NCI-H2196 (cell line): ENCODE data around the gene SPATA2.

Experiments
- DNase-seq: peaks from one replicate; lab custom pipeline; 2025; ENCODE audit not compliant: unreplicated experiment; lab: John Stamatoyannopoulos, UW

SPATA2 gene

GRCh38 chr20:49935746-49936152, 20.4 kb upstream of the SPATA2 start:
- no peak for DNase-seq

GRCh38 chr20:49929142-49929494, 13.8 kb upstream of the SPATA2 start:
- no peak for DNase-seq

DNA sequence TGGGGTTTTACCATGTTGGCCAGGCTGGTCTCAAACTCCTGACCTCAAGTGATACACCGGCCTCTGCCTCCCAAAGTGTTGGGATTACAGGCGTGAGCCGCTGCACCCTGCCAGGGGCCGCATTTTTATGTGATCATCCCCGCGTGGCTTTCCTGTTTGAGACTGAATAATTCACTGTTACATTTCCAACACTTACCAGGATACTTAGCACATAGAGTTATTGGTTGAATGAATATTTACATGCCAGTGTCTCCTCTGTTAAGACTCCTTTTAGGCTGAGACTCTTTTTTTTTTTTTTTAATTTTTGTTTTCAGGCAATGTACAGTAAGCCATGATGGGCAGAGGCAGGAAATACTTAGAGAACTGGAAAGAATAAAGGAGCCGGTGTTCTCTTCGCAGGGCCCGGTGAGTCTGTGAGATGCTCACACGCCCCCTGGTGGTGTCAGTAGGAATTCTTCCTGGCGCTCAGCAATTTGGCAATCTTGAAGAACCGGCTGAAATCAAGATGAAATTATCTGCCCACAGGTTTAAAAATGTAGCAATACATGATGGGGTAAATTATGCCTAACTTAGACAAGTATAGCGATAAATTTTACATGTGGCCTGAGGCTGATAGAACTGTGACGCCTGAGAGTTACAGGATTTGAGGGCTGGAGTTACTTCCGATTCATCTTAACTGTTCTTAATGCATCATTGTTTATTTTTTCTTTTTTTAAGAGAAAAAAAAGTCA, 13.2 kb upstream of the SPATA2 start:
- peak; percentile 75 for DNase-seq

GRCh38 chr20:49925901-49926454, 10.6 kb upstream of the SPATA2 start:
- no peak for DNase-seq

GRCh38 chr20:49924247-49924646, 8.9 kb upstream of the SPATA2 start:
- no peak for DNase-seq

DNA sequence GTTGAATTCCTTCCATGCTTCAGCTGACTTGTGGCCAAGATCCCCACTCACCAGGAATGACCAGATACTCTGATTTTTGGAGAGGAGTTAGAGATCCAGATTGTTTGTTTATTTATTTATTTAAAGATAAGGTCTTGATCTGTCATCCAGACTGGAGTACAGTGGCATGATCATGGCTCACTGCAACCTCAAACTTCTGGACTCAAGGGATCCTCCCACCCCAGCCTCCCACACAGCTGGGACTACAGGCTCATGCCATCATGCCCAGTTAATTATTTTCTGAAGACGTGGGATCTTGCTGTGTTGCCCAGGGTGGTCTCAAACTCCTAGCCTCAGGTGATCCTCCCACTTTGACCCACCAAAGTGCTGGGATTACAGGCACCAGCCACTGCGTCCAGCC, 4.1 kb upstream of the SPATA2 start:
- no peak for DNase-seq

- no peak for DNase-seq
These were observed 3.7 kb upstream of the SPATA2 start for GRCh38 chr20:49919009-49919408.

- no peak for DNase-seq
These were observed 3.1 kb upstream of the SPATA2 start for GRCh38 chr20:49918446-49918845.

DNA sequence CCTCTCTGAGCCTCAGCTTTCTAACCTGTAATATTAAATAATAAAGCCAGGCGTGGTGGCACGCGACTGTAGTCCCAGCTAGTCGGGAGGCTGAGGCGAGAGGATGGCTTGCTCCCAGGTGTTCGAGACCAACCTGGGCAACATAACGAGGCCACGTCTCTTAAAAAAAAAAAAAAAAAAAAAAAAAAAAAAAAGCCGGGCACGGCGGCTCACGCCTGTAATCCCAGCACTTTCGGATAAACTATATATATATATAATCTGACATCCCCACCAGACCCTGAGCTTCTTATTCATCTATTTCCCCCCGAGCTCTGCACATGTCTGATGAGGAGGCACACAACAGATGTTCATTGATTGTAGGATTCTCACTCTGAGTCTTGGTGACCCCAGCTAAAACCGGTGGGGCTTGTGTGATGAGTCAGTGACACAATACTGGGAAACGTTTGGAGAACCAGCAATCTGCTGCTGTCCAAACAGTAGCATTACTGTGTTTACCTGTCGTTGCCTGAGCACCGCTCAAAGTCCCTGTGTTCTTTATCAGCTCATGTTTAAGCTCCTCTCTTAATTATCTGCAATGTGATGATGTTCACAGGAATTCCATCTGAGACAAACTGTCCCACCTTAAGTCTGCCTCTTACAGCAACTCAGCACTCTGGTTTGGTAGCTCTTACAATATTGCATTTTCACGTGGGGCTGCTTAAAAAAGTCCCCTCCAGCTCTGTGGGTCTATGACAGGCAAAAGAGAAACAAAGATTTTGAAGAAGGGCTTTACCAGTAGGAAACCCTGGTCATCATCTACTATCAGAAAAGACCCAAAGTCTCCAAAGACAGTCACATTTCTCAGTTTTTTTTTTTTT, 1.0 kb upstream of the SPATA2 start:
- peak; percentile 49 for DNase-seq

- no peak for DNase-seq
These were observed 280 bp downstream of the SPATA2 start for GRCh38 chr20:49915118-49915379.

DNA sequence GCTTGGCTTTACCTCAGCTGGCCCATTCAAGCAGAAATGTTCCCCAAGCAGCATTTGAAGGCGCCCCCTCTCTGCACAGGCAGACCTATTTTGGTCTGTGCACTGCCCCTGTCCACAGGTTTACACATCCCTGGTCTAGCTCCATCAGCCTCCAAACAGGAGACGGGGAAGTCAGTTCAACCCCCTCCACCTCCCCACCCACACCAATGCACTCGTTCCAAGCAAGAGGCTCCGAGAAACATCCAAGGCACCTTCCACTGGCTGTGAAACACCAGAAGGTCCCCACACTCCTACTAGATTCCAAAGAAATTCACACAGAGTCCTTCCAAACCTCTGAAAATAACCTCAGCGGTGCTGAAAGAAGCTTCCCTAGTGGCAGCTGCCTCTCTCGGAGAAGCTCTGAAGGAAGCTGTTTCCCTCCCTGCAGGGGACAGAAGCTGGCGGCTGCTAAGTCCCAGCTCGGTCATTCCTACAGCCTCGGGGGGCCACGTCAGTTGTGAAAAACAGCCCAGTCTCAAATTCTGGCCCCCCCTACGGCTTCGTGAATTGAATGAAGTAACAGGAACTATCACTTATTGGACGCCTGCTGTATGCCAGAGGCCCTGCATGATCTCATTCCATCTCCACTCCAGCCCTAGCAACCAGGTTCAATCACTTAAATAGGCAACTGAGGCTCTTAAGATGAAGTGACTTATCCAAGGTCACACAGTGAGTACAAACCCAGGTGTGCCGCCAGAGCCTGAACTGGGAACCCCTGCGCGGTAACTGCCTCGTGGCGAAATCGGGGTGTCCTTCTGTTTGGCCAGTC, 815 bp downstream of the SPATA2 start:
- DNase-seq: no peak

- DNase-seq: no peak
These were observed 1.8 kb downstream of the SPATA2 start for GRCh38 chr20:49913399-49914047.

DNA sequence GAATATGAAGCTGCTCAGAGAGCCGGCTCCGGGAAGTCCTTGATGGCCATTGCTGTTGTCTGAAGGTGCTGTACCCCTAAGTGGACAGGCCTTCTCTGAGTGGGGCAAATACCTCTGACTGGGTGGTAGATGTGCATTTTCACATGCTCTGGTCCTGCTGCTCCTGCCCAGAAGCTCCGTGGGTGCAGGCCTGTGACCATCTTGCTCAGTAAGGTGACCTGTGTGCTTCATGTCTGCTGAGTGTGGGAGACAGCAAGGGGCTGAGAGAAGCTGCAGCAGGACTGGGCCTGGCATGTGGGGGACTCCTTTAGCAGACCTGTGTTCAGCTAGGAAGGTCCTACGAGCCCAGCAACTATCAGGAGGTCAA, 5.0 kb downstream of the SPATA2 start:
- DNase-seq: no peak

- peak; percentile 76 for DNase-seq
These were observed 5.6 kb downstream of the SPATA2 start for GRCh38 chr20:49909499-49910339.

DNA sequence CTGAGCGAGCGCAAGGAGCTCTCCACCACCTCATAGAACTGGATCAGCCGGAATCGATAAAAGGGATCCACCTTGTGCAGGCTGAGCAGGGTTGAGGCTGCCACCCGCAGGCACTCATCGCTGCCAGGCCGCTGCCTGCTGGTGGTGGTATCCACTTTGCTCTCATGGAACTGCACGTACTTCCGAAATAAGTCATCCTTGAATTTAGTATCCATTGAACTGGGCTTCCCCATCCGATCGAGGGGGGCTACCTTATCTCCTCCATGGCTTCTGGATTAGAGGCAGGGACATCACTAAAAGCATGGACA, 7.1 kb downstream of the SPATA2 start:
- no peak for DNase-seq

- no peak for DNase-seq
These were observed 7.7 kb downstream of the SPATA2 start for GRCh38 chr20:49907405-49908257.

DNA sequence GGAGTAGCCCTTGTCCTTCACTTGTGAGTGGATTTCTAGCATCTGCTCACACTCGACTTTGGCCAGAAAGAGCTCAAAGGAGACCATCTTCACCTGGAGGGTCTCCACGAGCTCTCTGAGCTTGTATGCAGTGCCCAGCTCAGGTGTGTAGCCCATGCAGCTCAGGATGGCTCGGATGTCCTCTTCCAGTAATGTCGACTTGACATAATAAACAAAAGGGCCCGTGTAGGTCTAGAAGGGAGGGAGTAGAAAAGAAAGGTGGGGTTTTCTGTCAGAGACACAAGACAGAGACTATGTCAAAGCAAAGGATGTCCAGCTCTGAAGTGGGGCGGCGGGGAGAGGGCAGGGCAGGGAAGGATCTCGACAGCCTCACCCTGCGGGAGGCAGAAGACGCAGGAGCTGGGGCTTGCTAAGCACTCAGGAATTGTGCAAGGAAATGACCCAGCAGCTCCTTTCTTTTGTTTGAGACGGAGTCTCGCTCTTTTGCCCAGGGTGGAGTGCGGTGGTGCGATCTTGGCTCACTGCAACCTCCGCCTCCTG, 8.6 kb downstream of the SPATA2 start:
- DNase-seq: no peak

DNA sequence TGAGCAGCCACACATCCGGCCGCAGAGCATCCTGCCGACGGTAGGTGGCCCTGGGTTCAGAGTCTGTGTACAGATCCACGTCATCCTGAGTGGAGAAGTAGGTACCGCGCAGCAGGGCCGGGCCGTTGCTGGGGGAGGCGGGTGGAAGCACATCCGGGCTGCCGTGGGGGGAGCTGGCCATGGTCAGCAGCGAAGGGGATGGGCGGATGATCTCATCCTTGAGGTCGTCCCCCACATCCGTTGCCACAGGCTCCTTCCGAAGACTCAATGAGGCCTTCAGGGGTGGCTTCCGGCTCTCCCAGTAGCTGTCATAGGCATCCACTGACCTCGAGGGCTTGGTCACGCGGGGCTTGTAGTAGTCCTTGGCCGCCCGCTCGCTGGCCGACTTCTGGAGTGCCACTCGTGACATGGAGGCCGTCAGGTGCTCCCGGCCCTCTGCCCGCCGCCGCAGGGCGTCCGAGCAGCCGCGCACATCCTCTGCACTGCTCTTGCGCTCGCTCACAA, 9.2 kb downstream of the SPATA2 start:
- DNase-seq: no peak
